PC-3 (cell line): ENCODE data around the gene BRF1. TPM values are rescaled to one million over a fixed set of nuclear protein-coding genes. Genes with fewer than 3 reads are reported as not detected.

Source experiments
- ATAC-seq: fragments of 200-7000 bp; cut with Tn5 transposase; 2 replicates; pipeline ENCODE4 v1.9.1; 2020; ENCODE audit warnings: mild to moderate bottlenecking, moderate library complexity
- BruUV-seq: library from RNA; stranded (reverse); fragments of 400-500 nt; replicated peaks from 2 replicates; lab custom pipeline; 2021; lab: Mats Ljungman, UMichigan
- CTCF ChIA-PET: fragments of 300-600 bp; sonication (Branson Sonifier 250); formaldehyde crosslinking; loops from one replicate; lab custom pipeline; 2022; ENCODE audit warnings: antibody characterized with exemption; lab: Charles Lee
- POLR2A ChIA-PET: fragments of 300-600 bp; sonication (Branson Sonifier 250); formaldehyde crosslinking; loops from one replicate; lab custom pipeline; 2022; ENCODE audit warnings: antibody characterized with exemption; ENCODE audit not compliant: unreplicated experiment; lab: Charles Lee
- DNase-seq: peaks from one replicate; pipeline ENCODE4 v3.0.0-alpha.2; 2015
- H2AFZ ChIP-seq: fragments of 300-600 bp; sonication (generic); 2 replicates; pipeline ENCODE4 v1.6.0; 2016; ENCODE audit warnings: antibody characterized with exemption, low read length
- H3F3A ChIP-seq: fragments of 300-600 bp; sonication (generic); one replicate; pipeline ENCODE4 v1.6.0; 2017; ENCODE audit warnings: antibody characterized with exemption, low read length, control low read depth, mild to moderate bottlenecking; ENCODE audit not compliant: unreplicated experiment
- H3K27ac ChIP-seq: fragments of 300-600 bp; sonication (generic); 2 replicates; pipeline ENCODE4 v1.5.1; 2016; ENCODE audit warnings: mild to moderate bottlenecking, low read length
- H3K27me3 ChIP-seq: fragments of 300-600 bp; sonication (generic); 2 replicates; pipeline ENCODE4 v1.6.1; 2016; ENCODE audit warnings: low read length, mixed read lengths
- H3K36me3 ChIP-seq: fragments of 300-600 bp; sonication (generic); 2 replicates; pipeline ENCODE4 v1.6.1; 2016; ENCODE audit warnings: low read depth, mixed run types, low read length, mixed read lengths
- H3K4me1 ChIP-seq: fragments of 300-600 bp; sonication (generic); 2 replicates; pipeline ENCODE4 v1.5.1; 2016; ENCODE audit warnings: low read length; ENCODE audit not compliant: insufficient read depth
- H3K4me2 ChIP-seq: fragments of 300-600 bp; sonication (generic); 2 replicates; pipeline ENCODE4 v1.6.0; 2016; ENCODE audit warnings: low read length
- H3K4me3 ChIP-seq: fragments of 300-600 bp; sonication (generic); 2 replicates; pipeline ENCODE4 v1.5.1; 2016; ENCODE audit warnings: mild to moderate bottlenecking, low read length, mixed read lengths
- H3K79me2 ChIP-seq: fragments of 300-600 bp; sonication (generic); 2 replicates; pipeline ENCODE4 v1.6.1; 2017; ENCODE audit warnings: low read length, mixed read lengths
- H3K9ac ChIP-seq: fragments of 300-600 bp; sonication (generic); 2 replicates; pipeline ENCODE4 v1.6.0; 2016; ENCODE audit warnings: mild to moderate bottlenecking, low read length
- H3K9me2 ChIP-seq: fragments of 300-600 bp; sonication (generic); replicated peaks from 2 replicates; pipeline ENCODE4 v1.6.1; 2016; ENCODE audit warnings: mixed run types, low read length, mixed read lengths
- H3K9me3 ChIP-seq: fragments of 300-600 bp; sonication (generic); 2 replicates; pipeline ENCODE4 v1.6.1; 2016; ENCODE audit warnings: low read length, mixed read lengths
- H4K20me1 ChIP-seq: fragments of 300-600 bp; sonication (generic); 2 replicates; pipeline ENCODE4 v1.6.1; 2016; ENCODE audit warnings: low read length, mixed read lengths
- EZH2 ChIP-seq: fragments of 300-600 bp; sonication (generic); IDR thresholded peaks from one replicate; pipeline ENCODE4 v1.6.1; 2017; ENCODE audit warnings: antibody characterized with exemption, mild to moderate bottlenecking, low read length; ENCODE audit not compliant: unreplicated experiment
- EZH2phosphoT487 ChIP-seq: fragments of 300-600 bp; sonication (generic); IDR thresholded peaks from 2 replicates; pipeline ENCODE4 v1.6.1; 2018; ENCODE audit warnings: mild to moderate bottlenecking, antibody characterized with exemption, low read length, borderline replicate concordance
- intact Hi-C: fragments of 100-400 bp; cut with micrococcal nuclease; formaldehyde crosslinking; loops from 2 replicates; pipeline ENCODE4 v1.9.0; 2023
- total RNA-seq: library from RNA; depleted of rRNA; stranded (reverse); fragments of >200 nt; gene quantifications from 2 replicates; pipeline ENCODE4 v1.2.3, GENCODE V29; 2014
- TF ChIP-seq, protein P1 (sequence below): fragments of 300-600 bp; sonication (generic); conservative IDR thresholded peaks from 2 replicates; pipeline ENCODE4 v1.5.1; 2017; ENCODE audit warnings: antibody characterized with exemption, low read depth, mild to moderate bottlenecking, low read length

BRF1 gene
- total RNA-seq, 1 experiment from 2014 or later, result 55.8 TPM

DNA sequence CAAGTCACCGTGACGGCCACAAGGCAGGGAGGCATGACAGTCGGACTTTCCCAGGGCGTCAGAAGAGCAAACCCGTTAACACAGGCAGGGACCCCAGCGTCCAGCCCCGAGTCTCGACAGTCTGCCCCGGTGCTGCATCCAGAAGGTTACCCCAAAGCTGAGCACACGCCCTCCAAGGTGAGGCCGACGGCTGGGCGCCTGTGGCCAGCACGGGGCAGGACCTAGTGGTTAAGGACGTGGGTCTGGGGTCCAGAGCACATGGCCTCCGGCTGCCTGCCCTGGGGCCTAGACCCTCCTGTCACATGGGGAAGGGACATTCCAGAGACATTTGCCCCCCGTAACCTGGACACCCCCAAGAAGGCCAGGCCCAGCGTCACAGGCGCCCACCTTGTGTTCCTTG is 82.2 kb downstream of the BRF1 start:
- Histone ChIP-seq H3K79me2 (no peaks in the 10 kb centered on the region), H3K9me2 (no peaks in the 10 kb centered on the region), H3F3A (no peaks in the 10 kb centered on the region), H3K27ac (no peak overlapping the region), H3K27me3 (no peaks in the 10 kb centered on the region), H4K20me1 (no peaks in the 10 kb centered on the region), H3K4me2 (no peak overlapping the region), H3K9me3 (no peaks in the 10 kb centered on the region), H2AFZ (no peak overlapping the region), H3K4me3 (no peak overlapping the region), H3K9ac (no peak overlapping the region), H3K36me3 (no peaks in the 10 kb centered on the region; the same call in none of the 2 replicates), H3K4me1 (peaks cover 6% of the 10 kb centered on the region)
- CTCF ChIA-PET, result no interaction called here
- ATAC-seq, result no peak
- POLR2A ChIA-PET, result no interaction called here
- intact Hi-C loops, result no loop called here
- no peak for TF ChIP-seq EZH2phosphoT487
- no peak for DNase-seq
- BruUV-seq, result no TSS peak

DNA sequence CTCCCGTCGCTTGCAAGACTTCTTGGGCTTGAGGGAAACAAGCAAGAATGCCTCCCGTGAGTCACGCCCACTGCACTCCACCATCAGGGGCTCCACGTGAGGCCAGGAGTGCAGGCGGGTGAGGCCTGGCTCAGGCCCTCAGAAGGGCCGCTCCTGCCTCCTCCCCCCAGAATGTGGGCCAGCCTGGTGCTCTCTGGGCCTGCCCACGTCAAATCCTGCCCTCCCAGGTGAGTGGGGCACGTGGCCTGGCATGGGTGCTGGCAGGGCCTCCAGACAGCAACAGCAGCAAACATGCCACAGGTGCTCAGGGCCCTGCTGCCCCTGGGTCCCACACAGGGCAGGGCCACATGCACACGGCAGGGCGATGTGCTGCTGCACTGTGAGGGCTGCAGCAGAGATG is 83.0 kb downstream of the BRF1 start:
- H3K4me2 ChIP-seq, result no peak overlapping the region
- H3K9me3 ChIP-seq, result no peaks in the 10 kb centered on the region
- no peak overlapping the region for H3K27ac ChIP-seq
- no peak overlapping the region for H2AFZ ChIP-seq
- ChIA-PET CTCF (no interaction called here), POLR2A (no interaction called here)
- H3K9ac ChIP-seq, result no peak overlapping the region
- TF ChIP-seq EZH2phosphoT487 (no peak), EZH2 (no peak)
- TF ChIP-seq, protein P1, sequence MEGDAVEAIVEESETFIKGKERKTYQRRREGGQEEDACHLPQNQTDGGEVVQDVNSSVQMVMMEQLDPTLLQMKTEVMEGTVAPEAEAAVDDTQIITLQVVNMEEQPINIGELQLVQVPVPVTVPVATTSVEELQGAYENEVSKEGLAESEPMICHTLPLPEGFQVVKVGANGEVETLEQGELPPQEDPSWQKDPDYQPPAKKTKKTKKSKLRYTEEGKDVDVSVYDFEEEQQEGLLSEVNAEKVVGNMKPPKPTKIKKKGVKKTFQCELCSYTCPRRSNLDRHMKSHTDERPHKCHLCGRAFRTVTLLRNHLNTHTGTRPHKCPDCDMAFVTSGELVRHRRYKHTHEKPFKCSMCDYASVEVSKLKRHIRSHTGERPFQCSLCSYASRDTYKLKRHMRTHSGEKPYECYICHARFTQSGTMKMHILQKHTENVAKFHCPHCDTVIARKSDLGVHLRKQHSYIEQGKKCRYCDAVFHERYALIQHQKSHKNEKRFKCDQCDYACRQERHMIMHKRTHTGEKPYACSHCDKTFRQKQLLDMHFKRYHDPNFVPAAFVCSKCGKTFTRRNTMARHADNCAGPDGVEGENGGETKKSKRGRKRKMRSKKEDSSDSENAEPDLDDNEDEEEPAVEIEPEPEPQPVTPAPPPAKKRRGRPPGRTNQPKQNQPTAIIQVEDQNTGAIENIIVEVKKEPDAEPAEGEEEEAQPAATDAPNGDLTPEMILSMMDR, result no peak
- H4K20me1 ChIP-seq, result no peaks in the 10 kb centered on the region
- no peaks in the 10 kb centered on the region for H3F3A ChIP-seq
- DNase-seq (no peak), ATAC-seq (no peak)
- H3K9me2 ChIP-seq, result no peaks in the 10 kb centered on the region
- no peaks in the 10 kb centered on the region for H3K79me2 ChIP-seq
- H3K4me3 ChIP-seq, result no peak overlapping the region
- H3K36me3 ChIP-seq, result no peaks in the 10 kb centered on the region; the same call in none of the 2 replicates
- intact Hi-C loops, result no loop called here
- no TSS peak for BruUV-seq
- no peaks in the 10 kb centered on the region for H3K4me1 ChIP-seq
- H3K27me3 ChIP-seq, result no peaks in the 10 kb centered on the region

DNA sequence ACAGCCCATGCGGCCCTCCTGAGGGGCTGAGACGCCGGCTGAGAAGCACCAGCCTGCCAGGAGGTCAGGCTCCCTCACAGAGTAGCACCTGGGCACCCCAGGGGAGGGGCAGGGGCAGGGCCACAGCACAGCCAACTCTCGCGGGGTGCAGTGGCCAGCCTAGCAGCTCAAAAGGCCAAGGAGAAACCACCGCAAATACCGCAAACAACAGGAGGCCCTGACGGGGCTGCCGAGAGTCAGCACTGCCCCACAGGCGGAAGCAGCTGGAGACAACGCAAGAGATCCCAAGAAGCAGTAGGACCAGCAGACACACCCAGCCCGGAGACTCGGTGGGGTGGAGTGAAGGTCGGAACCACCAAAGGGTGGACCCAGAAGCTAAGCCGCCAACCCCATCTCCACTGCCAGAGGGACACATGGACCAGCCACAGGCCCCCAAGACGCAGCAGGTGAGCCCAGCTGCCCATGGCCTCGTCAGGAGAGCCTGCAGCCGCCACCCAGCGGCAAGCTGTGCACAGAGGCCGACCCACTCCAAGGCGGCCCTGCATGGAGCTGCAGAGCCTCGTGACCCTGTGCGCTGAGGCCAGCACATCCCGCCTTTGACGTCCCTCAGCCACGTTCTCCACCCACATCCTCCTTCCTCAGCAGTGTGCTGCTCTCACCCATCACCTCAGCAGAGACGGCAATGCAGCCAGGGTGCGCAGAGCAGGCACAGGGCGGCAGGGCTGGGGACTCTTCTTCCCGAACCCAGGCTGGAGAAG is 84.1 kb downstream of the BRF1 start:
- H3K79me2 ChIP-seq, result no peaks in the 10 kb centered on the region
- H2AFZ ChIP-seq, result no peak overlapping the region
- TF ChIP-seq EZH2phosphoT487 (no peak), EZH2 (no peak)
- TF ChIP-seq, protein P1, result no peak
- ATAC-seq (no peak), DNase-seq (no peak)
- H3F3A ChIP-seq, result no peaks in the 10 kb centered on the region
- no peak overlapping the region for H3K4me2 ChIP-seq
- ChIA-PET POLR2A (no interaction called here), CTCF (no interaction called here)
- no TSS peak for BruUV-seq
- intact Hi-C loops, result no loop called here
- no peak overlapping the region for H3K9ac ChIP-seq
- H4K20me1 ChIP-seq, result no peaks in the 10 kb centered on the region
- no peaks in the 10 kb centered on the region for H3K4me1 ChIP-seq
- H3K27ac ChIP-seq, result no peak overlapping the region
- no peaks in the 10 kb centered on the region; the same call in none of the 2 replicates for H3K36me3 ChIP-seq
- no peaks in the 10 kb centered on the region for H3K9me2 ChIP-seq
- H3K9me3 ChIP-seq, result no peaks in the 10 kb centered on the region
- H3K4me3 ChIP-seq, result no peak overlapping the region
- no peaks in the 10 kb centered on the region for H3K27me3 ChIP-seq
